MM.1S (cell line): ENCODE measurements around the gene EIF5B.

Experiments
- CTCF ChIP-seq: fragments of 300-600 bp; sonication (generic); IDR thresholded peaks from 2 replicates; pipeline ENCODE4 v1.5.1; 2016; ENCODE audit warnings: antibody characterized with exemption, low read length, mixed read lengths
- EZH2 ChIP-seq: fragments of 300-600 bp; sonication (generic); optimal IDR thresholded peaks from 2 replicates; pipeline ENCODE3; 2017; ENCODE audit warnings: low read depth, mild to moderate bottlenecking, antibody characterized with exemption, low read length, mixed read lengths
- EZH2phosphoT487 ChIP-seq: fragments of 300-600 bp; sonication (generic); IDR thresholded peaks from 2 replicates; pipeline ENCODE4 v1.6.1; 2018; ENCODE audit warnings: antibody characterized with exemption, low read length

- no peak for TF ChIP-seq CTCF
- no peak for TF ChIP-seq EZH2phosphoT487
- no peak for TF ChIP-seq EZH2
Observed at GRCh38 chr2:99397266-99397920, 60.2 kb downstream of the EIF5B start.
